TTC549 (cell line): ENCODE results near the gene PRKCZ.

Experiments used
- FAIRE-seq: peaks from 2 replicates; lab custom pipeline; 2012; peaks lifted over from hg19 to GRCh38; lab: Jason Lieb, UNC

PRKCZ gene

GRCh38 chr1:2231532-2232254, 181.5 kb downstream of the PRKCZ start:
- no peak for FAIRE-seq

DNA sequence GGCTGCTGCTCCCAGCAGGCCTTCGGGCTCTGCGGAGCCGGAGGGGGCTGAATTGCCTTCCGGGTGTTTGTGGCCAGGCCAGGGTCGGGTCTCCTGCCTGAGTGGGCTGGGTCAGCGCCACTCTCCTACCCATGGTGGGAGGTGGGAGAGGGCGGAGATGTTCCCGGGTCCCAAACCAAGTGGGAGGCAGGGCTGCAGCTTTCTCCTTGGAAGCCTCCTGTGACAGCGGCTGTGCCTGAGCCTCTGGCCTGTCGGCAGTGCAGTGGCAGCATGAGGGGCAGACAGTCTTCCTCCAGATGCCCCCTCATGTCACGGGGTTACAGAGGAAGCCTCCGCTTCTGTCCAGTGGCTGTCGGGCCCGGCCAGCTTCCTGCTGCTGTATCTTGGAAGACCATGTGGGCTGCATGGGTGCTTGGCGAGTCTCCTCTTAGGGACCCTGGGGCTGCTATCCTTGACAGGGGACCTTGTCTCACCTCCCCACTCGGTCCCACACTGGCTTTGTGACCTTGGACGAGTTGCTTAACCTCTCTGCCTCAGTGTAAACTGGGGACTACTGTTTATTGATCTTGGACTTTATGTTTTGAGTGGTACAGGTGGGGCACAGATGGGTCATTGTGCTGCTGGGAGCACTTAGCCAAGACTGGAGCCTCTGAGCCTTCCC, 182.2 kb downstream of the PRKCZ start:
- no peak for FAIRE-seq

DNA sequence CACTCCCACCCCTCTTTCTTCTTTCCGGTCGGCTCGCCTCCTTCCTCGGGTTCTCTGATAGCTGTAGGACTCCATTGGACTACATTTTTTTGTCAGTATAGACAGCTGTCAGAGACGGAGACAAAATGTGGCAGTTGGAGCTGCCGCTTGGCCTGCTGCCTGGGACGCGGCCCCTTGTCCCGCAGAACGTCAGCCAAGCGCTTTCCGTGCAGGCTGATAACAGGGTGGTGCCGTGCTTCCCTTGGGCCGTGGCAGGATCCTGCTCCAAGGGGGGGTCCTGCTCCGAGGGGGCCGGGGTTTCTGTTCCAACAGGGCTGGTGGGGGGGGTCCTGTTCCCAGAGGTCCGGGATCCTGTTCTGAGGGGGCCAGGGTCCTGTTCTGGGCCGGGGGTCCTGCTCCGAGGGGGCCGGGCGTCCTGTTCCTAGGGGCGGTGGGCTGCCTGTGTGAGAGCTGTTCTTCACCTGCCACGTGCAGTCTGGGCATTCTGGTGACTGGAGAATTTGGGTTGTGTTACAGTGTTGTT, 182.8 kb downstream of the PRKCZ start:
- FAIRE-seq, result no peak

DNA sequence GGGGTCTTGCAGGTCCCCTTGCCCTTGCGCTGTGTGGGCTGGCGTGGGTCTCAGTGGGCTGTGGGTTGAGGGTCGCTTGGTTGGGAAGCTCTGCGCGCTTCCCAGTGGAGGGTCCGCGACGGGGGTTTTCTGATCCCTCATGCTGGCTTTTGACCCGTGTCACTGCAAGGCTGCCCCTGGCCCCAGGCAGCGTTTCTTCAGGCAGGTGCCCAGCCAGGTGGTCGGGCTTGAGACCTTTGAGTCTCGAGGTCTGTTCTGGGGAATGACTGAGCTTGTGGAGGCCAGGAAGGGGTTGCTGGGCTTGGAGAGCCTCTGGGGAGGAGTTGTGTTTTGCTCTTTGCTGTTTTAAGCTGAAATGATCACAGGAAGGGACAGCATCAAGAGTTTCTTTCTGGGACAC, 183.3 kb downstream of the PRKCZ start:
- no peak for FAIRE-seq

DNA sequence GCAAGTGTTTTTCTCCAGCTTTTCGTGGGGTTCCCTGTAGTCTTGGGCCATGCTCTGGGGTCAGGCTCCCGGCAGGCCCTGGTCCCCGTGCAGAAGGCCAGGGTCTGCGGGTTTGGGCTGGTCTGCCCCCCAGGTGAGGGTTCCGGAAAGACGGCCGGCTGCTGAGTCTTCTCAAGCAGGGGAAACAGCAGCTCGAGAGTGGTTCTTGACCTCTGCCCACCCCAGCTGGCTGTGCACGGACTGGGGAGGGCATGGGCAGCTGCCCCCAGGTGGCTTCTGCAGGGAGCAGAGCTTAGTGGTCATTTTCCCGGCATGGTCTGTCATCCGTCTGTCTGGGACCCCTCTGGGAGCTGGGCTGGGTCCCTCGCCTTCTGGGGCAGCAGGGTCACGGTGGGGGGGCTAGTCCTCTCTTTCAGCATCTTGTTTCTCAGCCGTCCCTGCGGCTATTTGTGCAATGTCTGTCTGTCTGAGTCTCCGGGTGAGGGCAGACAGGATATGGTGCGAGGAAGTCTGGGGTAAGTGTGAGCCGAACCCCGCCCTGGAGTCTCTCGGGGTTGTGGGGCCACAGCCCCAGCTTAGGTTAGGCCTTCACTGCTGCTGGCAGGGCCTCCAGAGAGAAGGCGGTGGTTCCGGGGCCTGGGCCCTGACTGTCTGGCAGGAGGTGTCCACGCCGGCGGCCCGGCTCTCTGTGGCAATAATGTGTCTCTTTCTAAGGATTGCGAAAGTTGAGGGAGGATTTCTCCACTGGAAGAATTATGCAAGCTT, 184.0 kb downstream of the PRKCZ start:
- FAIRE-seq, result no peak

GRCh38 chr1:2234762-2235113, 184.5 kb downstream of the PRKCZ start:
- no peak for FAIRE-seq
